ELF-1 (cell line): ENCODE data around the gene GFOD1.
A peak's percentile ranks its signal among the peaks of the same experiment; 100 is the strongest.

ENCODE experiments used
- DNase-seq: peaks from one replicate; pipeline ENCODE4 v3.0.0-alpha.2; 2016; ENCODE audit warnings: low read depth, low spot score

Gene GFOD1

GRCh38 chr6:13486679-13487121 is 700 bp downstream of the GFOD1 start:
- peak; percentile 48 for DNase-seq

DNA sequence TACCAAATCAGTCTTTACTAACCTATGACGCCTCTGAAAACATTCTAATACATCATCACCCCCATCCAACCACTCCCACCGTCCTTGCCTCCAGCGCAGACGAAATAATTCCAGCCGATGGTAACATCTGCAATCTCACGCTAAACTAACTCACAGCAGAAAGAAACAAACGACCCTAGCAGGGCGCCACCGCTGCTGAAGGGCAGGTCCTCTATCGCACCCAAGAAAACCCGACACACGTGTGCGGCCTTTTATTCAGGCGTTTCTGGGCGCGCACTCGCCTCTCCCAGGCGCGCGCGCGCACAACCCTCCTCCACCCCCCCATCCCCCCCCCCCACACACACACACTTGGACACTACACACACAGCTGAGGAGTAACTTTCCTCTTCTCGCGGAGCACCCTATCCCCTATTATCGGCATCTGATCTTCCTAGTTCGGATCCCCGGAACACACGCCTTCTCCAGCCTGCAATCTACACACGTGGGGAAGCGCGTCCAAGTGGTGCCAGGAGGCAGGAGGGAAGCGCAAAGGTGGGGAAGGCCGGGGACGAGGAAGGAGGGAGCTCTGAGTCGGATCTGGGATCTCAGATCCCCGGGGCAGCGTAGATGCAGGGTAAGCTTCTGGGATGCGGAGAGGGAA is 1.4 kb downstream of the GFOD1 start:
- DNase-seq: no peak

GRCh38 chr6:13485303-13485702 is 2.1 kb downstream of the GFOD1 start:
- no peak for DNase-seq

DNA sequence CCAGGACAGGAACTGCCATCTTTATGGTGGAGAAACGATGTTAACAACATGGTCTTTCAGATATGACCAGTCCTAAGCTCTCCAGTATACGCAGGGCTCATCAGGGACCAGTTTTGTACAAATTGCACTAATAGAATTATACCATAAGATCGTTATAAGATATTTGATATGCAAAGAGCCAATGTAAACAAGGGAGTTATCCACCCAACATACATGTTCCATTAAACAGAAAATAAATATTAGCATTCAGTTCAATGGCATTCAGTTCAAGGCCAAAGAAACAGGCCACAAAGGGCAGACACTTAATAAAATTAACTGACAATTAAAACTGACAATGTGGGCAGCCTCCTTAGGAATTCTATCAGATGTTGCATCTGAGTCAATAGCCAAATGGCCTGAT is 2.6 kb downstream of the GFOD1 start:
- no peak for DNase-seq

GRCh38 chr6:13484138-13484708 is 3.2 kb downstream of the GFOD1 start:
- DNase-seq: no peak

GRCh38 chr6:13480631-13481501 is 6.5 kb downstream of the GFOD1 start:
- no peak for DNase-seq

DNA sequence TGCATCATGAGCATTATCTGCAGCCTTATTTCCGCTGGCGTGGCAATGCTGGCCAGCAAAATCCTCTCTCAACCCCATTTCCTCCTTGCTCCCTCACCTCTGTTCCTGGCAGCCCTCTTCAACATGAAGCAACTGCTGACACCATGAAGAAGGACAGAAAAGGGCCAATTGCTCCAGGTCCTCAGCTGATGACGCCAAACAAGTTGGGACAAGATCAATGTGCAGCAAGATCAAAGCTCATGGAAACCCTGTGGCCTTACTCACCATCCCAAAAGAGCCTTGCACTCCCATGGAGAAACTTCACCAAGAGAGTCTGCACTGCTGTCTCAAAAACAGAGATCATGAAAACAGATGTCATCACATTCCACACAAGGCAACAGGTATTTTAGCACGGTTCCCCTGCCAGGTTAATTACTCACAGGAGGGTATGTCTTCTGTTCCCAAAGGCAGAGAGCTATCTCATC is 7.4 kb downstream of the GFOD1 start:
- DNase-seq: peak; percentile 20

GRCh38 chr6:13479206-13479800 is 8.1 kb downstream of the GFOD1 start:
- DNase-seq: no peak

GRCh38 chr6:13478525-13478966 is 8.9 kb downstream of the GFOD1 start:
- DNase-seq: no peak

GRCh38 chr6:13474787-13475186 is 12.6 kb downstream of the GFOD1 start:
- no peak for DNase-seq

DNA sequence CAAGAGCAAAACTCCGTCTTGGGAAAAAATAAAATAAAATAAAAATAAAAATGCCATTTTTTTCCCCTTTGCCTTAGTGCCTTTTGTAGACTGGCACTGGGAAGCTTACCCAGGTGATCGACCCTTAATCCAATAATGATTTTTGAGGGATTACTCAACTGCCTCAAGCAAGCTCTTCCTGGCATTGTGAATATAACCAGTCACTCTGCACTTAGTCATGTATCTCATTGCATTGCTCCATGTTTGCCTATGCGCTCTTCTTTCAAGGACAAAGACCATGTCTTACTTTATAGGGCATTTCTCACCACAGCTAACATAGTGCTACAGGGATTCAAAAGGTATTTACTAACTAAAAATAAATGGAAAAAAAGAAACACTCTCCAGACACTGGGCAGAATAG is 13.0 kb downstream of the GFOD1 start:
- no peak for DNase-seq

- no peak for DNase-seq
Observed at GRCh38 chr6:13473768-13474165, 13.6 kb downstream of the GFOD1 start.

GRCh38 chr6:13472976-13473767 is 14.2 kb downstream of the GFOD1 start:
- DNase-seq: no peak

DNA sequence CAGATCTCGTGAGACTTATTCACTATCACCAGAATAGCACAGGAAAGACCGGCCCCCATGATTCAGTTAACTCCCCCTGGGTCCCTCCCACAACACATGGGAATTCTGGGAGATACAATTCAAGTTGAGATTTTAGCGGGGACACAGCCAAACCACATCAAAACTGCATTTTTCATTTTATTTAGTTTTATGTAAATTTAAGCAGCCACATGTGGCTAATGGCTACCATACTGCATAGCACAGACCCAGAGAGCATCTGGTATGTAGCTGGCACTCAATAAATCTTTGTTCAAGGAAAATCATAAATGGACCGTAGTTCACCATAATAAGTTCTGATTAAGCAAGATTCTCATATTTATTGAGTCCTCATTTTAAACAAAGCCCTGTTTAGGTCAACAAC is 15.3 kb downstream of the GFOD1 start:
- DNase-seq: no peak

DNA sequence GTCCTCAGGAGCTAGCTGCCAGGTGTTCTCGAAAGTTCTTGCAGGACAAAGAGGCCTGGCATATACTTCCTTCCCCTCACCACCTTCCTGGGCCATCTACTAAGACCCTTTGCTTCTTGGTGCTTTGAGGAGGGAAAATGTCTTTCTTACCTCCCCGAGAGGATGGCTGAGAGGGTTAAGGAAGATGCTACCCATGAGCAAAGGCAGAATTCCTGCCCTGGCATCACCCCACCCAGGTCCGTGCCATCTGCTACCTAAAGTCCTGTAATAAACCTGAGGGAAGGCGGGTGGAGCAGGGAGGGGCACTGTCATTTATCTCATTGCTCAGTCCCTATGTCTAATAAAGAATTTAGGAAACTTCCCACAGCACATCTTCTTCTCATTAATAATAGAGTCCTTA is 16.2 kb downstream of the GFOD1 start:
- no peak for DNase-seq

- DNase-seq: no peak
Observed at GRCh38 chr6:13470238-13471140, 16.9 kb downstream of the GFOD1 start.

GRCh38 chr6:13469693-13470092 is 17.7 kb downstream of the GFOD1 start:
- no peak for DNase-seq

DNA sequence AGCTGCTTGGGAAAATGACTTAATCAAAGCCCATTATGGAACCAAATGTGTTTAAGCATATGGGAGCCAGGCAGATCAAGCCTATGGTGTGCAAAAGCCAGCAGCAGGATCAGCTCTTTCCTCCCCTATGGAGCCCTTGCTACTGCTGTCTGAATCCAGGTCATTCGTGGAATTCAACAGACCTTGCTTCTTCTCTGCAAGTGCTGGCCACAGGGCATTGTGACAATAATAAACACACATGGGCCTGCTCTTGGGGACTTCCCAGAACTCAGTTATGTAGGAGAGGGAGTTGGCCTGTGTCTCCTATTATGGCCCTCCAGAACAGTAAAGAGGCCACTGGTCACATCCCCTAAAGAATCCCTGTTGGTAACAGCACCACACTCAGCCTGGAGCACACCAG is 18.6 kb downstream of the GFOD1 start:
- no peak for DNase-seq

GRCh38 chr6:13467216-13467600 is 20.2 kb downstream of the GFOD1 start:
- DNase-seq: no peak
